Left ventricle myocardium inferior (tissue), 1 donor: ENCODE data around the gene SV2B. TPM values are rescaled to one million over a fixed set of nuclear protein-coding genes. Genes with fewer than 3 reads are reported as not detected.

Source experiments
- DNase-seq: peaks from one replicate; pipeline ENCODE4 v3.0.0-alpha.2; 2020
- H3K27ac ChIP-seq: fragments of 200-600 bp; replicated peaks from 2 replicates; pipeline ENCODE4 v1.8.0; 2021
- H3K27me3 ChIP-seq: fragments of 200-600 bp; 2 replicates; pipeline ENCODE4 v1.8.0; 2021; ENCODE audit warnings: low read depth
- H3K36me3 ChIP-seq: fragments of 200-600 bp; 2 replicates; pipeline ENCODE4 v1.8.0; 2021
- H3K4me1 ChIP-seq: fragments of 200-600 bp; 2 replicates; pipeline ENCODE4 v1.8.0; 2021
- H3K4me3 ChIP-seq: fragments of 200-600 bp; 2 replicates; pipeline ENCODE4 v1.8.0; 2021; ENCODE audit warnings: mild to moderate bottlenecking, moderate library complexity
- H3K9me3 ChIP-seq: fragments of 200-600 bp; replicated peaks from 2 replicates; pipeline ENCODE4 v1.8.0; 2021
- intact Hi-C: fragments of 100-400 bp; cut with micrococcal nuclease; formaldehyde crosslinking; loops from one replicate; pipeline ENCODE4 v1.11.0; 2022
- total RNA-seq: library from RNA; stranded (reverse); fragmentation: NEBNext Ultra II Directional; extraction: Animal tissue kit (Norgen Biotek cat#: 25700); gene quantifications from one replicate; pipeline ENCODE4 v1.2.1, GENCODE V29; 2021
- TF ChIP-seq, protein P1 (sequence below): fragments of 200-600 bp; IDR thresholded peaks from 2 replicates; pipeline ENCODE4 v1.8.0; 2021; ENCODE audit warnings: antibody characterized with exemption, mild to moderate bottlenecking, borderline replicate concordance
- donor health status: DM: no; HTN: yes; CAD: no; lungs with severe emphysema.

SV2B gene
- total RNA-seq, 1 donor from 2014 or later, result 2.8 TPM

DNA sequence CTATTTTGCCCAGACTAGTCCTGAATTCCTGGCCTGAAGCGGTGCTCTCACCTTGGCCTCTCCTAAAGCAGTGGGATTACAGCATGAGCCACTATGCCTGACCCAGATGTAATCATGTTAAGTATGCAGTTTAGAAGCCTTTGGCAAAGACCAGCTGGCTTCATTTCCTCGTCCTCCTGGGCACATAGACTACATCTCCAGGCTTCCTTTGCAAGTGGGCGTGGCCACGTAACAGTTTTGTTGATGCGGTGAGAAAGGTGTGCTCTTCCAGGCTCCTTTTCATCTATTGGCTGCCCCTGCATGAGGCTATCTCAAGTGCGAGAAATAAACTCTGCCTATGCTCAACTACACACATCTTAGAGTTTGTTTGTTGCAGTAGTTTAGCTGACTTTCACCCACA lies 13.0 kb downstream of the SV2B start:
- DNase-seq, result no peak
- no peak overlapping the region for H3K4me3 ChIP-seq
- no peak overlapping the region for H3K27ac ChIP-seq
- intact Hi-C loops, result no loop called here
- peaks cover 35% of the 10 kb centered on the region for H3K4me1 ChIP-seq
- TF ChIP-seq, protein P1, sequence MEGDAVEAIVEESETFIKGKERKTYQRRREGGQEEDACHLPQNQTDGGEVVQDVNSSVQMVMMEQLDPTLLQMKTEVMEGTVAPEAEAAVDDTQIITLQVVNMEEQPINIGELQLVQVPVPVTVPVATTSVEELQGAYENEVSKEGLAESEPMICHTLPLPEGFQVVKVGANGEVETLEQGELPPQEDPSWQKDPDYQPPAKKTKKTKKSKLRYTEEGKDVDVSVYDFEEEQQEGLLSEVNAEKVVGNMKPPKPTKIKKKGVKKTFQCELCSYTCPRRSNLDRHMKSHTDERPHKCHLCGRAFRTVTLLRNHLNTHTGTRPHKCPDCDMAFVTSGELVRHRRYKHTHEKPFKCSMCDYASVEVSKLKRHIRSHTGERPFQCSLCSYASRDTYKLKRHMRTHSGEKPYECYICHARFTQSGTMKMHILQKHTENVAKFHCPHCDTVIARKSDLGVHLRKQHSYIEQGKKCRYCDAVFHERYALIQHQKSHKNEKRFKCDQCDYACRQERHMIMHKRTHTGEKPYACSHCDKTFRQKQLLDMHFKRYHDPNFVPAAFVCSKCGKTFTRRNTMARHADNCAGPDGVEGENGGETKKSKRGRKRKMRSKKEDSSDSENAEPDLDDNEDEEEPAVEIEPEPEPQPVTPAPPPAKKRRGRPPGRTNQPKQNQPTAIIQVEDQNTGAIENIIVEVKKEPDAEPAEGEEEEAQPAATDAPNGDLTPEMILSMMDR, result no peak
- H3K9me3 ChIP-seq, result no peaks in the 10 kb centered on the region
- no peaks in the 10 kb centered on the region for H3K36me3 ChIP-seq
- H3K27me3 ChIP-seq, result no peaks in the 10 kb centered on the region

DNA sequence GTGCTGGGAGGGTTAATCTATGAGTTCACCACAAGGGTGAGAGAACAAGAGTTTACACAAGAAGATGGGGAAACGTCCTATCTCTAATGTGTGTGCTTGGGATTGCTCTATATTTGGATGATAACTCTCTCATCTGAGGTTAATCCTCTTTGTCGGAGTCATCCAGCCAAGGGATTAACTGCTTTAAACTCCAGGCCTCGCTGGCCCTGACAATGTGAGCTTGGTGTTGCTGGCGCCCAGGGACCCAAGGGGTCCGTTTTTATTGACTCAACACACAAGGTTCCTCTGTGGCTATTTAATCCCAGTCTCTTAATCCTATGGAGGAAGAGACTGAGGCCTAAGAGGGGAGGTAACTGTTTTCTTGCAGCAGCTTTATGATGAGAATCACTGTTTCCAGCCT lies 14.2 kb downstream of the SV2B start:
- Histone ChIP-seq H3K4me3 (no peak overlapping the region), H3K27me3 (no peaks in the 10 kb centered on the region), H3K27ac (no peak overlapping the region), H3K9me3 (no peaks in the 10 kb centered on the region), H3K4me1 (peaks cover 46% of the 10 kb centered on the region), H3K36me3 (no peaks in the 10 kb centered on the region)
- intact Hi-C loops, result no loop called here
- TF ChIP-seq, protein P1, result no peak
- no peak for DNase-seq

DNA sequence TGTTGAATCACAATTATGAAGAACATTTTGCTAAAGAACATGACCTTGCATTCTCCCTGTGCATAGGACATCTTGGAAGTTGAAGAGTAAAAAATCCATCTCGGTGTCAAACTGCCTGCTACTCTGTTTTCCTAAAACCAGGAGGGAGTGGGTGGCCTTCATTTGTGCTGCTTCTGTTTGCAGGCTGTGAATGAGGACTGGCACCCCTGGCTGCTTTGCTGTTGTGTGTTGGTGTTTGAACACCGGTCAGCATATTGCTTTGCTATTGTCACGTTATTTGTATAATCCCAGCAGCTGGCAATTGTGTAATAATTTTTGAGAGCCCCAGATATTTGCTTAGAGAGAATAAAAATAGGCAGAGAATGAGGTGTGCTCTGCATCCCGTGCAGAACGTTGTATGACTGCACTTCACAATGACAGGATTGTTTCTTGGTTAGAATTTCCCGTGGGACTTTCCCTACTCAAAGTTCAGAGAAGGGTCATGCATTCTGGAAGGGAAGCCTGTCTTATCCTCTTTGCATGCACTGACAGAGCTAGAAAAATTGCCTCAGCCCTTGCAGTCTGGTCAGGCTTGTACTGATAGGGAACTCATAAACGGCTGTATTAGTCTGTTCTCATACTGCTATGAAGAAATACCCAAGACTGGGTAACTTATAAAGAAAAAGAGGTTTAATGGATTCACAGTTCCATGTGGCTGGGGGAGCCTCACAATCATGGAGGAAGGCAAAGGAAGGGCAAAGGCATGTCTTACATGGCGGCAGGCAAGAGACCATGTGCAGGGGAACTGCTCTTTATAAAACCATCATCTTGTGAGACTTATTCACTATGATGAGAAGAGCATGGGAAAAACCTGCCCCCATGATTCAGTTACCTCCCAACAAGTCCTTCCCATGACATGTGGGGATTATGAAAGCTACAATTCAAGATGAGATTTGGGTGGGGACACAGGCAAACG lies 16.3 kb downstream of the SV2B start:
- DNase-seq, result no peak
- H3K27me3 ChIP-seq, result no peaks in the 10 kb centered on the region
- TF ChIP-seq, protein P1, result no peak
- no peaks in the 10 kb centered on the region for H3K36me3 ChIP-seq
- H3K9me3 ChIP-seq, result no peaks in the 10 kb centered on the region
- H3K4me1 ChIP-seq, result peaks cover 46% of the 10 kb centered on the region
- H3K27ac ChIP-seq, result peak overlapping the region; percentile 62
- no peak overlapping the region for H3K4me3 ChIP-seq
- intact Hi-C loops, result no loop called here

DNA sequence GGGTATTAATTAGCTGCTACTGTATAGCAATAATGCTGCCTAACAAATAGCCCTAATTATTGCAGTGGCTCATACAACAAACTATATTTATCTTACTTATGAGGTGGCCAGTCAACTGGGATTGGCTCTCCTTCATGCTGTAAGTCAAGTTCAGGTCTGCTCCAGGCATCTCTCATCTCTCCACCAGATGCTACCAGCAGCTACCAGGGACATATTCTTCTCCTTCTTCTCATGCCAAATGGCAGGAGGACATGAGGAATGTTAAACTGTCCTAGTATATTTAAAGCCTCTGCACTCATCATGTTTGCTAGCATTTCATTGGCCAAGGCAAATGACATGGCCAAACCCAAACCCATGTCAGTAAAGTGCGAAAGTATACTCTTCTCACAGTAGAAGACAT lies 17.3 kb downstream of the SV2B start:
- intact Hi-C loops, result no loop called here
- DNase-seq, result no peak
- Histone ChIP-seq H3K4me3 (no peak overlapping the region), H3K27ac (no peak overlapping the region), H3K9me3 (no peaks in the 10 kb centered on the region), H3K4me1 (peaks cover 46% of the 10 kb centered on the region), H3K27me3 (no peaks in the 10 kb centered on the region), H3K36me3 (no peaks in the 10 kb centered on the region)
- TF ChIP-seq, protein P1, result no peak

DNA sequence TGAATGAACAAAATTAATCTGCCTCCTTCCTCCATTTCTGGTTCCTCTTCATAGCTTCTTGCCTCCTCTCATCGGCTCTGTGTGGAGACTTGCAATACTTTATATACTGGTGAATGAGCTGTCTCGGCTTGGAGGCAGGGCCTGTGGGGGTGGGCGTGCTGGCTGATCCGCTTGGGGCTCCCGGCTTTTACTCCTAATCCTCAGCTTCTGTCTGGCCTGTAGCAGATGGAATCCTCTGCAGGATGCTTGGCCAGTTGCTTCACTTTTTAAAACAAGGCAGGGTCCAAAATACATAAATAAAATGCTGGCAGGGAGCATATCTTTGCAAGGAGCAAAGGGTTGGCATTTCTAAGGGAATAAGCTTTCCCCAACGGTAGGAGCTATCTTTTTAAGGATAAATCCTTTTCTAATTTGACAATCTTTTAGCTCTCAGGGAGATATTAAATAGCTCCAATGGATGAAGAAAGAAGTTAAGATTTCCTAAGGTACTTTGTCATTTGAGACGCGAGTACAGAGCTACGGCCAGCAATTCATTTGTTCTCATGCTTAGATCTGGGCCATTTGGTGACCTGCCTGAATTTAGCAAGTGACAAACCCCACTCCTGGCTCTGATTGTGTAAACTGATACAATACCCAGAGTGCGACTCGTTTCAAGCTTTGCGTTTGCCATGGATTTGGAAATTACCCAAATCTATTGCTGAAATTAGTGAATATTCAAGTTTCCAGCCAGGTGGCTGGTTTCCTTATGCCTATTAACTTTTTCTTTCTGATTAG lies 18.9 kb downstream of the SV2B start:
- intact Hi-C loops, result no loop called here
- H3K27ac ChIP-seq, result no peak overlapping the region
- peaks cover 43% of the 10 kb centered on the region for H3K4me1 ChIP-seq
- H3K27me3 ChIP-seq, result no peaks in the 10 kb centered on the region
- TF ChIP-seq, protein P1, result no peak
- no peaks in the 10 kb centered on the region for H3K9me3 ChIP-seq
- no peaks in the 10 kb centered on the region for H3K36me3 ChIP-seq
- no peak overlapping the region for H3K4me3 ChIP-seq
- DNase-seq, result no peak
